ENCODE measurements around the gene SNX6. TPM values are rescaled to one million over a fixed set of nuclear protein-coding genes. Genes with fewer than 3 reads are reported as not detected.

The SNX6 gene
- total RNA-seq (100 to 1,000 TPM in 3 of 9 donors, 10 to 100 TPM in 6; 56.7 to 205 (median 87.1) TPM), polyA plus RNA-seq (100 to 1,000 TPM in 1 of 3 donors, 10 to 100 TPM in 2; 16.6 to 101 (median 26.7) TPM)
- long read RNA-seq, donor 1, transcript SNX6-201 (14 exons, 2,001 nt): major isoform, 43 of 72 reads
- long read RNA-seq, donor 1, transcript SNX6-202 (13 exons, 3,398 nt): minor isoform, 18 of 72 reads
- long read RNA-seq, donor 1, partial matches to known transcripts: 5 of 72 reads
- long read RNA-seq, donor 1, other reads (novel, unspliced or antisense): 5 of 72 reads
- long read RNA-seq, donor 2, transcript SNX6-201 (14 exons, 2,001 nt): major isoform, 26 of 54 reads
- long read RNA-seq, donor 2, transcript SNX6-202 (13 exons, 3,398 nt): minor isoform, 7 of 54 reads
- long read RNA-seq, donor 2, partial matches to known transcripts: 21 of 54 reads
- long read RNA-seq, donor 2, other reads (novel, unspliced or antisense): 0 of 54 reads
- long read RNA-seq, donor 3, transcript SNX6-201 (14 exons, 2,001 nt): major isoform, 49 of 62 reads
- long read RNA-seq, donor 3, transcript SNX6-202 (13 exons, 3,398 nt): minor isoform, 6 of 62 reads
- long read RNA-seq, donor 3, partial matches to known transcripts: 5 of 62 reads
- long read RNA-seq, donor 3, other reads (novel, unspliced or antisense): 0 of 62 reads
- long read RNA-seq, donor 4, transcript SNX6-201 (14 exons, 2,001 nt): major isoform, 45 of 89 reads
- long read RNA-seq, donor 4, partial matches to known transcripts: 28 of 89 reads
- long read RNA-seq, donor 4, other reads (novel, unspliced or antisense): 11 of 89 reads
- long read RNA-seq, donor 5, transcript SNX6-201 (14 exons, 2,001 nt): major isoform, 187 of 233 reads
- long read RNA-seq, donor 5, transcript SNX6-202 (13 exons, 3,398 nt): minor isoform, 17 of 233 reads
- long read RNA-seq, donor 5, partial matches to known transcripts: 5 of 233 reads
- long read RNA-seq, donor 5, other reads (novel, unspliced or antisense): 24 of 233 reads
- long read RNA-seq, donor 6, transcript SNX6-201 (14 exons, 2,001 nt): major isoform, 28 of 70 reads
- long read RNA-seq, donor 6, partial matches to known transcripts: 33 of 70 reads
- long read RNA-seq, donor 6, other reads (novel, unspliced or antisense): 7 of 70 reads
- long read RNA-seq, donor 7, transcript SNX6-201 (14 exons, 2,001 nt): major isoform, 13 of 43 reads
- long read RNA-seq, donor 7, partial matches to known transcripts: 25 of 43 reads
- long read RNA-seq, donor 7, other reads (novel, unspliced or antisense): 0 of 43 reads
- long read RNA-seq, donor 8, transcript SNX6-202 (13 exons, 3,398 nt): minor isoform, 12 of 93 reads
- long read RNA-seq, donor 8, transcript SNX6-201 (14 exons, 2,001 nt): major isoform, 58 of 93 reads
- long read RNA-seq, donor 8, partial matches to known transcripts: 18 of 93 reads
- long read RNA-seq, donor 8, other reads (novel, unspliced or antisense): 5 of 93 reads
- long read RNA-seq, donor 9, transcript SNX6-202 (13 exons, 3,398 nt): minor isoform, 20 of 67 reads
- long read RNA-seq, donor 9, transcript SNX6-201 (14 exons, 2,001 nt): major isoform, 37 of 67 reads
- long read RNA-seq, donor 9, partial matches to known transcripts: 5 of 67 reads
- long read RNA-seq, donor 9, other reads (novel, unspliced or antisense): 5 of 67 reads
- long read RNA-seq, donor 10, transcript SNX6-201 (14 exons, 2,001 nt): major isoform, 14 of 24 reads
- long read RNA-seq, donor 10, partial matches to known transcripts: 7 of 24 reads
- long read RNA-seq, donor 10, other reads (novel, unspliced or antisense): 0 of 24 reads

DNA sequence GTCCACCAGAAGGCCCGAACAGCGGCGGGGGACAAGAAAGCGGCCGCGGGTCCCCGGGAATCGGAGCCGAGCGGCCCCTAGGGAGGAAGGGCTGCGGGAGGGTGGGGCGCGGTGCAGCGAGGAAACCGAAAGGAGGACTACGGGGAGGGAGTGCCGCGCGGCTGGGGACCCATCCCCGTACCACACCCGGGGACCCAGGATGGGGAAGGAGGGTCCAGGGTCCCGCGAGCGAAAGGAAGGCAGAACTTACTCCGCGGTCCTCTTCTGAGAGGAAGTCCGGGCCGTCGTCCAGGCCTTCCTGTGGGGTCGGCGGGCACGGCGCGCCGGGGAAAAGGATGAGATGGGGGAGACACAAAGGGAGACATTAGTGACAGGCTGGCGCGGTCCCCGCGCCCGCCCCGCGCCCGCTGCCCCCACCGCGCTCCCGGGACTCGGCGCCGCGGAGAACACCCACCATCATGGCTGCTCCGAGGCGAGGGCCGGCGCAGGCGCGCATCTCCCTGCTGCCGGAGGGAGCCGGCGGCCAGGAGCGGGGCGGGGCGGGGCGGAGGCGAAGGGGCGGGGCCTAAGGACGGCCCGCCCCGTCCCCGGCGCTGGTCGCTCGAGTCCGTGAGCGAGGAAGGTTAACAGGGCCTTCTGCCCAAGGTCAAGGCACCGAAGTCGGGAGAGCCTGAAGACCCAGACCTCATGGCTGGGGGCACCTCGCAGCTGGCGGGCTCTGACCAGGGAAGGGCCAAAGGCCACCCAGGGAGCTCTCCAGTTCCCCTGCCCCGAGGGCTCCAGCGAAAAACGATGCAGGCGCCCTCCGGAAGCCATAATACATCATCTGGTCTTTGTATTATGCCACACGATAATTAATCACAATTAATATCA, at the start of gene SNX6:
Gene SNX6 (minus strand): TSS at position 492 of the 873 bp plus-strand sequence. CDS start 32 bp downstream, at position 460.
- 0 to 2% (median 0%) methylated on average over 2 to 84 of the region's 84 CpGs for WGBS, 4 donors
- intact Hi-C loops (cut with DNase I): no loop called here
- Histone ChIP-seq H3K9me3 (replicated peaks in 1 of 3) (no peaks in the 10 kb centered on the region), H3K36me3 (replicated peaks in 1 of 2) (no peaks in the 10 kb centered on the region), H3K4me1 (replicated peaks in 1 of 2) (peaks cover 9 to 11% of the 10 kb centered on the region in 2 donors), H3K27ac (peak within 1 kb of the TSS in 4 of 5 donors; percentile 91 to 98 (median 94)), H3K4me3 (peak within 1 kb of the TSS; percentile 81 to 98 (median 92)), H3K27me3 (no peaks in the 10 kb centered on the region)
- peak; percentile 79 to 88 (median 82) for DNase-seq
- TF ChIP-seq, protein P1, sequence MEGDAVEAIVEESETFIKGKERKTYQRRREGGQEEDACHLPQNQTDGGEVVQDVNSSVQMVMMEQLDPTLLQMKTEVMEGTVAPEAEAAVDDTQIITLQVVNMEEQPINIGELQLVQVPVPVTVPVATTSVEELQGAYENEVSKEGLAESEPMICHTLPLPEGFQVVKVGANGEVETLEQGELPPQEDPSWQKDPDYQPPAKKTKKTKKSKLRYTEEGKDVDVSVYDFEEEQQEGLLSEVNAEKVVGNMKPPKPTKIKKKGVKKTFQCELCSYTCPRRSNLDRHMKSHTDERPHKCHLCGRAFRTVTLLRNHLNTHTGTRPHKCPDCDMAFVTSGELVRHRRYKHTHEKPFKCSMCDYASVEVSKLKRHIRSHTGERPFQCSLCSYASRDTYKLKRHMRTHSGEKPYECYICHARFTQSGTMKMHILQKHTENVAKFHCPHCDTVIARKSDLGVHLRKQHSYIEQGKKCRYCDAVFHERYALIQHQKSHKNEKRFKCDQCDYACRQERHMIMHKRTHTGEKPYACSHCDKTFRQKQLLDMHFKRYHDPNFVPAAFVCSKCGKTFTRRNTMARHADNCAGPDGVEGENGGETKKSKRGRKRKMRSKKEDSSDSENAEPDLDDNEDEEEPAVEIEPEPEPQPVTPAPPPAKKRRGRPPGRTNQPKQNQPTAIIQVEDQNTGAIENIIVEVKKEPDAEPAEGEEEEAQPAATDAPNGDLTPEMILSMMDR (IDR thresholded peaks at IDR 0.05): no peak
- peak; percentile 27 to 63 for TF ChIP-seq POLR2A (IDR thresholded peaks at IDR 0.05)

DNA sequence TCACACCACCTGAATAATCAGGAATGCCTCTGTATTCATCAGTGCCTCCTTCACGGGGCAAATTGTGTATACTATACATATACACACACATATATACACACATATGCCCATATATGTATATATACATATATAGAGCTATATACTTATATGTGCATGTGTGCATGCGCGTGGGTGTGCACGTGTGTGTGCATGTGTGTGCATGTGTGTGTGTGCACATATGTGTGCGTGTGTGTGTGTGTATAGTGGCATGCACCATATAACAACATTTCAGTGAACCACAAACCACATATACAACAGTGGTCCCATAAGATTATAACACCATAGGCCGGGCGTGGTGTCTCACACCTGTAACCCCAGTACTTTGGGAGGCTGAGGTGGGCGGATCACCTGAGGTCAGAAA, 48.8 kb upstream of the SNX6 start:
- intact Hi-C loops (cut with DNase I): loop anchor here in 1 of 2 donors (5.0 kb wide), 1 partner anchor 39 kb away; no protein-coding TSS in a partner anchor
- H3K27ac ChIP-seq: no peak overlapping the region
- TF ChIP-seq, protein P1 (IDR thresholded peaks at IDR 0.05): no peak
- no peak for TF ChIP-seq POLR2A (IDR thresholded peaks at IDR 0.05)
- H3K27me3 ChIP-seq: no peaks in the 10 kb centered on the region
- H3K9me3 ChIP-seq (replicated peaks in 1 of 3): no peaks in the 10 kb centered on the region
- 87 to 91% (median 89%) methylated on average over 8 of the region's 8 CpGs for WGBS, 4 donors
- H3K4me1 ChIP-seq (replicated peaks in 1 of 2): peaks cover 0 to 7% of the 10 kb centered on the region in 2 donors
- no peak for DNase-seq
- no peak overlapping the region for H3K4me3 ChIP-seq
- no peaks in the 10 kb centered on the region for H3K36me3 ChIP-seq (replicated peaks in 1 of 2)

DNA sequence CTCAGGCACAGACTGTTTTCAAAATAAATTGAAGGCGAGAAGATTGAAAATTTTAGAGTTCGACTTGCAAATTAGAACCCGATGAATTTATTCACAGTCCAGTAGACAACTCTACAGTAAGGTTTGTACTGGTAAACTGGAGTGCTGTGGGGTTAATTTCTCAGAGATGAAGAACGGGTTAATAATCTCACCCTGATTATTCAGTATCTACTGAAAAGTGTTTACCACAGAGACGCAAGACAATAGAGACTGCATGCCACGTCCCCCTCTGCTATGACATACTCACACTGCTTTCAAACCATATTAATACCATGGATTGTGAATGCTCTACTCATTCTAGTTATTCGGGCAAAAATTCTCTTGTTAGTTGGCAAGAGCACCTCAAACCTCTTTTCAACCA, 48.4 kb upstream of the SNX6 start:
- no peaks in the 10 kb centered on the region for H3K9me3 ChIP-seq (replicated peaks in 1 of 3)
- H3K4me1 ChIP-seq (replicated peaks in 1 of 2): peaks cover 0 to 7% of the 10 kb centered on the region in 2 donors
- no peak for DNase-seq
- intact Hi-C loops (cut with DNase I): loop anchor here in 1 of 2 donors (5.0 kb wide), 1 partner anchor 39 kb away; no protein-coding TSS in a partner anchor
- H3K4me3 ChIP-seq: no peak overlapping the region
- H3K27me3 ChIP-seq: no peaks in the 10 kb centered on the region
- no peaks in the 10 kb centered on the region for H3K36me3 ChIP-seq (replicated peaks in 1 of 2)
- 69 to 85% (median 79%) methylated on average over 7 of the region's 7 CpGs for WGBS, 4 donors
- no peak overlapping the region for H3K27ac ChIP-seq
- TF ChIP-seq, protein P1 (IDR thresholded peaks at IDR 0.05): no peak
- no peak for TF ChIP-seq POLR2A (IDR thresholded peaks at IDR 0.05)

All from adrenal gland (tissue), 19 donors.